ENCODE data around the gene STXBP5L.

The STXBP5L gene

GRCh38 chr3:120875989-120876388, 32.0 kb upstream of the STXBP5L start:
- TF ChIP-seq FOXM1 (IDR thresholded peaks at IDR 0.05; ENCODE audit: borderline replicate concordance, low read depth) = no peak
- no peak for TF ChIP-seq TCF12 (IDR thresholded peaks at IDR 0.05; ENCODE audit: low read depth)
- TF ChIP-seq MAX (IDR thresholded peaks at IDR 0.05) = no peak

- no peak for TF ChIP-seq ZBTB7A (IDR thresholded peaks at IDR 0.05; ENCODE audit: low read depth)
- no peak for TF ChIP-seq NFIC (IDR thresholded peaks at IDR 0.05)
- no peak for TF ChIP-seq RAD21 (IDR thresholded peaks at IDR 0.05; ENCODE audit: low read depth)
- TF ChIP-seq TAF1 (IDR thresholded peaks at IDR 0.05; ENCODE audit: low read depth) = no peak
- no peak for TF ChIP-seq CEBPB (IDR thresholded peaks at IDR 0.05)
- TF ChIP-seq REST (IDR thresholded peaks at IDR 0.05; ENCODE audit: low read depth) = no peak
- no peak for TF ChIP-seq CREB1 (IDR thresholded peaks at IDR 0.05; ENCODE audit: low read depth)
- TF ChIP-seq USF1 (IDR thresholded peaks at IDR 0.05) = no peak
- no peak for TF ChIP-seq FOXM1 (IDR thresholded peaks at IDR 0.05; ENCODE audit: borderline replicate concordance, low read depth)
- no peak for TF ChIP-seq EP300 (IDR thresholded peaks at IDR 0.05; ENCODE audit: borderline replicate concordance)
- TF ChIP-seq TEAD4 (IDR thresholded peaks at IDR 0.05) = no peak
- TF ChIP-seq MAX (IDR thresholded peaks at IDR 0.05) = no peak
- TF ChIP-seq TCF12 (IDR thresholded peaks at IDR 0.05; ENCODE audit: low read depth) = no peak
- no peak for TF ChIP-seq EGR1 (IDR thresholded peaks at IDR 0.05)
- TF ChIP-seq YY1 (IDR thresholded peaks at IDR 0.05; ENCODE audit: low read depth) = no peak
Measured at GRCh38 chr3:120879411-120879810, 28.6 kb upstream of the STXBP5L start.

GRCh38 chr3:120892921-120893320, 15.1 kb upstream of the STXBP5L start:
- no peak for TF ChIP-seq TEAD4 (IDR thresholded peaks at IDR 0.05)
- no peak for TF ChIP-seq MAX (IDR thresholded peaks at IDR 0.05)

- TF ChIP-seq TCF12 (IDR thresholded peaks at IDR 0.05; ENCODE audit: low read depth) (no peak), EGR1 (IDR thresholded peaks at IDR 0.05) (no peak), TEAD4 (IDR thresholded peaks at IDR 0.05) (no peak), FOXM1 (IDR thresholded peaks at IDR 0.05; ENCODE audit: borderline replicate concordance, low read depth) (no peak), TAF1 (IDR thresholded peaks at IDR 0.05; ENCODE audit: low read depth) (no peak), REST (IDR thresholded peaks at IDR 0.05; ENCODE audit: low read depth) (no peak), USF1 (IDR thresholded peaks at IDR 0.05) (no peak), NFIC (IDR thresholded peaks at IDR 0.05) (no peak), ZBTB7A (IDR thresholded peaks at IDR 0.05; ENCODE audit: low read depth) (no peak), MAX (IDR thresholded peaks at IDR 0.05) (no peak), RAD21 (IDR thresholded peaks at IDR 0.05; ENCODE audit: low read depth) (no peak), CEBPB (IDR thresholded peaks at IDR 0.05) (no peak), YY1 (IDR thresholded peaks at IDR 0.05; ENCODE audit: low read depth) (no peak), EP300 (IDR thresholded peaks at IDR 0.05; ENCODE audit: borderline replicate concordance) (no peak), CREB1 (IDR thresholded peaks at IDR 0.05; ENCODE audit: low read depth) (no peak)
Measured at GRCh38 chr3:120894316-120895057, 13.5 kb upstream of the STXBP5L start.

- TF ChIP-seq TEAD4 (IDR thresholded peaks at IDR 0.05) (no peak), NFIC (IDR thresholded peaks at IDR 0.05) (no peak), MAX (IDR thresholded peaks at IDR 0.05) (no peak), REST (IDR thresholded peaks at IDR 0.05; ENCODE audit: low read depth) (no peak), FOXM1 (IDR thresholded peaks at IDR 0.05; ENCODE audit: borderline replicate concordance, low read depth) (no peak), EGR1 (IDR thresholded peaks at IDR 0.05) (no peak), CEBPB (IDR thresholded peaks at IDR 0.05) (no peak), USF1 (IDR thresholded peaks at IDR 0.05) (no peak), TAF1 (IDR thresholded peaks at IDR 0.05; ENCODE audit: low read depth) (no peak), CREB1 (IDR thresholded peaks at IDR 0.05; ENCODE audit: low read depth) (no peak), YY1 (IDR thresholded peaks at IDR 0.05; ENCODE audit: low read depth) (no peak), TCF12 (IDR thresholded peaks at IDR 0.05; ENCODE audit: low read depth) (no peak), EP300 (IDR thresholded peaks at IDR 0.05; ENCODE audit: borderline replicate concordance) (no peak), ZBTB7A (IDR thresholded peaks at IDR 0.05; ENCODE audit: low read depth) (no peak), RAD21 (IDR thresholded peaks at IDR 0.05; ENCODE audit: low read depth) (no peak)
Measured at GRCh38 chr3:120903221-120903620, 4.8 kb upstream of the STXBP5L start.

All from Ishikawa (cell line).